HG03159 (cell line): Measurements from ENCODE around the gene FOXP2.
A peak's percentile ranks its signal among the peaks of the same experiment; 100 is the strongest.

ENCODE experiments used
- ATAC-seq: cut with Tn5 transposase; IDR thresholded peaks from one replicate; pipeline ENCODE4 v1.9.1; 2021; ENCODE audit warnings: mild to moderate bottlenecking, moderate library complexity; ENCODE audit not compliant: unreplicated experiment

The FOXP2 gene

DNA sequence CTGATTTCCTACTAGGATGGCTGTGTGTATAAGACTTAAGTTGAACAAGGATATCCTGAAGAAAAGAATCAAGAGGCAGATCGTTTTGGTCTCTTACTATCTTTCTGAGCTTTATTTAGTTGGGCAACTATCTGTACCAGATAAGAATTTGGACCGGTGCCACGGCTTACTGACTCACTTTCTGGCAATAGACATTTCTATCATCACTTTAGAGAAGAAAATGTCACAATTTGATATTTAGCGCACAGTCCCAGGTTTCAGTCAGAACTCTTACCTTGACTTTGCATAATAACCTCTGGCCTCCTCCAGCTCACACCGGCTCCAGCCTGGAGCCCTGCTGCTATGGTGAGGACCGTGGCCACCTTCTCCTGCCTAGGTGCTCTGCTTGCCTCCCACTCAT lies 289.1 kb downstream of the FOXP2 start:
- ATAC-seq: no peak

DNA sequence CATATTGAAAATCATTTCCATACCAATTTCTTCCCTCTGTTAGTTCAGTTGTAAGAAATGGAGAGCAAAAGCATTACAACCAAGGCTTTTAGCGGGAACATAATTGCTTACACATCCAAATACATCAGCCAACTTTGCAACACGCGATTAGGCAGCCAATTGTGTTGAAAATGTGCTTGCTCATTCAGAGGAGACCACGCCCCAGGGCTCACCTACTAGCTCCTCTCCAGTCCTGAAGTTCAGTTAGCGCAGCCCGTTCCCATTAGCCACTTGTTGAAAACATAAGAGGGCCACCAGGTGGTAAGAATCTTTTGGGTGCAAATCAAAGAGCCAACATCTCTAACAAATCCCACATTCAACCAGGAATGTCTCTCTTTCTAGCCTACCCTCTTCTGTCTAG lies 294.0 kb downstream of the FOXP2 start:
- ATAC-seq: no peak

DNA sequence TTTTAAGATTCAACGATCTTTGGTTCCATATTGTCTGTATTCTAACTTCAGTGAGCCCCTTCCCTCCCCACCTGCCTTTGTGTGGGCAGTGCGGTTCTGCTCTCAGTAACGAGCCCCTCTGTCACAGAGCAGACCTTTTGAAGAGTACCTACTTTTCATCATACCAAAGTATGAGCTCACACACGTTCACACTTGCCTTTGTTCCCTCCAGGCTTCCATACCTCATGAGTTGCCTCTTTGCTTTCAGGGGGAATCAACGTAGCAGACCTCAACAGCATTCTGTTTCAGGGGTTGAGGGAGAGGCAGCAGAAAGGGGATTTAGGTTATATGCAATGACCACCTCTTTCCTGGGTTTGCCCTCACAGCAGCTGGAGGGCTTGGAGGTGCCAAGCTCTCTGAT lies 295.9 kb downstream of the FOXP2 start:
- no peak for ATAC-seq

DNA sequence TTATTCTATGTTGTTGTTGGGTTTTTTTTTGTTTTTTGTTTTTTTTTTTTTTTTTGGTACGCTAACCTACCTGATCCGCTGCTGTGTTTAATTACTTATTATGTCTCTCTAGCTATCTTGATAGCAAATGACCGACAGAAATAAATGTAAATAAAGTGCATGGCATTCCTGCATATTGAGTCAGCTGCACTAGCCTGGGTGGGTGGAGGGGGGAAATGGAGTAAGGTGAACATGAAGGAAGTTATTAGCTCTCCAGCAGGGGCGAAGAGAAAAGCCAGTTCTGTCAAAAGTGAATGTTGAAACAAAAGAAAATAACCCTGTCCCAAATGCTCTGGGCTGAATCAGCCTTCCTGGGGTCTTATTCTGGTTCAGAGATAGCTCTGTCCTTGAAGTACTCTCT lies 296.6 kb downstream of the FOXP2 start:
- ATAC-seq: no peak

DNA sequence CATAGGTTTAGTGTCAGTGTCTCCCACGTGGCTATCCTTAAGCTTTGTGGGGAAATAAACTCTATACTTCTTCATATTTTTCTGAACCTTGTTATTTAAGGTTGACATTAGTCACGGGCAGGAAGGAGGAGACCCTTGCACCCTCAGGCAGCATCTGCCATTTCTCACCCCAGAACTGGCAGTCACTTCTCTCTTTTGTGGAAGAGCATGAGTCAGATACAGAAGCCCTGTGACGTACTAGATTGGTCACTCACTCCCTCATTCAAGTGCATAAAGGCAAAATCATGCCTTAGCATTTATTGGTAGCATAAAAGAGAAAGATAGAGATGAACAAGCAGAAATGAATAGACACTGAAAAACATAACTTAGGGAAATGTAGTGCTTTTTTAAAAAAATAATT lies 301.3 kb downstream of the FOXP2 start:
- peak; percentile 47 for ATAC-seq

DNA sequence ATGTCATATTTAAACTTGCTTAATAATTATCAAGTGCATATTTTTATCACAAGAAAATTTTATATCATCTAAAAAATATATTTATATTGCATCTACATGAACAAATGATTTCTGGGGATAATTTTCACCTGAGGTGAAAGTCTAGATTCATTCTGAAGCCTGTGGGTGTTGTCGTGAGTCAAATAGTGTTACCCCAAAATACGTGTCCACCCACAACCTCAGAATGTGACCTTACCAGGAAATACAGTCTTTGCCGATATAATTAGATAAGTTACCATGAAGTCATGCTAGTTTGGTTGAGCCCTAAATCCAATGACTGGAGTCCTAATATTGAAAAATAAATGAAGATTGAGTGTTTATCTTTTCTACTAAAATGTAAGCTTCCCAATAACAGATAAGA lies 304.2 kb downstream of the FOXP2 start:
- no peak for ATAC-seq

DNA sequence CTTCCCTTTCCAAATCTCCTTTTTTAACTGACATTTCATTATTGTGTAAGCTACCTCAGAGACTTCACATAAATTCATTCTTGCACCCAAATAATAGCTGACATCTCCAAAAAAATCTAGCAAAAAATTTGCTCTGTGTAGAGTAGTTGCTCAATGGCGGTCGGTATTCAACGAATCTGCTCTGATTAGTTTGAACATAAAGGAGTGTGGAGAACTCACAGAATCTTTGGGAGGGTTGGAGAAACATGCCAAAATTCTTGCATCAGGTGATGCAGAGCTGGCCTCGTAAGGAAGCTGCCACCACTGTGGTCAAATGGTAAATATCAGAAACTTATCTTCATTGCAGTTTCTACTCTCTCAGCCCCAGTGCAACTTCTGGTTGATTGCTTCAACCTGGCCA lies 306.1 kb downstream of the FOXP2 start:
- no peak for ATAC-seq

DNA sequence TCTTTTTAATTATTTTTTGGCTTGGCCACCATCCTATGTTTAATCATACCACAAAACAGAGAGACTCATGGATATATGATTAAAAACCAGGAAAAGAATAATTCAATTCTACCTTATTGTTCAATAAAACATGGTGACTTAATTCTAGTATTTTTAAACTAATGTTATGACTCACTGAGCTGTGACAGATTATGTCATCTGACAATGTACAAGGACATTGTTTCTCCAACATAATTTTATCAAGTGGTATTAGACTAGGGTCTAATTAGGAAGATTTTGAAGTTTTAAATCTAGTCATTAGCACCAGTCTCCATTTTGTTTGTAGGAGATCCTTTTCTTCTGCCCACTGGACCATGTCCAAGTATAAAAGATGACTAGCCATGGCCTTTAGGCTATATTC lies 307.9 kb downstream of the FOXP2 start:
- ATAC-seq: no peak

DNA sequence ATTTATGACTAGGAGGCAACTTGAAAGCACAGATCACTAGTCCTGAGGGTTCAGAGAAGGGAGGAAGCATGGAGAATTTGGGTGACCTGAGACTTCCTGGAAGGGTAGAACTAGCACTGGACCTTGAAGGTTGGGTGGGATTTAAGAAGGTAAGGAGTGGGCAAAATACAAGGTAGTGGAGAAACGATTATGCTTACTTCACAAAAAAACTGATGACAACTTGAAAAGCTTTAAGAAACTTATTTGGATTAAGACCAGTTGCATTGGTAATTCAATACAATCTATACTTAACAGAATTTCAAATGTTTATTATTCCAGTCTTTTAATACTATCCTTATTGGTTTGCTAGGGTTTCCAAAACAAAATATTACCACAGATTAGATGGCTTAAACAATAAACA lies 308.7 kb downstream of the FOXP2 start:
- ATAC-seq: no peak

DNA sequence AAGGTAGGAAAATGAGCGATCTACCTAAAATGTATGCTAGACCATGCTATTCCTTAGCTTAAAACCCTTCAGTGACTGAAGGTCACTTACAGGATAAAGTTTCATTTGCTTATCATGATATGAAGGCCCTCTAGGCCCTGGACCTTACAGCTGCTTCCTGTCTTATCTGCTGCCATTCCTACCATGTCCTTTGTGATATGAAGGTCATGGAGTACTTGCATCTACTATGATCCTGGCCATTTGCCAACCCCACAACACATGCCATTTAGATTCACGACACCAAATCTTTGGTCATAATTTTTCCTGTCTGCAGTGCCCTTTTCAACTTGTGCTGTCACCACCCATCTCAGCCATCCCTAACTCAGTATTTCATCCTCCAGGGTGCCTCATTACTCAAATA lies 325.5 kb downstream of the FOXP2 start:
- no peak for ATAC-seq

DNA sequence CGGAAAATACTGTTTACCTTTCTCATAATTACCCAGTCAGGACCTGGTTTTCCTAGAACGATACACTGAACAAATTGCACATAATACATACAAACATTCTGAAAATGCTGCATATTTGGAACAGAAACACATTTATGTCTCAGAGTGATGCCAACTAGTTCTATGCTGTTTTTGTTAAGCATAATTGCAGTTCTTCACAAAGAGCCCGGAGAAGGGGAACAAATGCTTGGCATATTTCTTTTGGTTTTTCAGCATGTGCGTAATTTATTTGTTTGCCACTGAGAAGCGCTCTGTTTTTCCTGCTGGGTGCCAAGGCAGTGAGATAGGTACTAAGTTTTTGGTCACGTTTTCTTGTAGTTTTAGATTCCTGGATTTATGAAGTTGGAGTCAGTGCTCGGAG lies 326.3 kb downstream of the FOXP2 start:
- ATAC-seq: no peak

DNA sequence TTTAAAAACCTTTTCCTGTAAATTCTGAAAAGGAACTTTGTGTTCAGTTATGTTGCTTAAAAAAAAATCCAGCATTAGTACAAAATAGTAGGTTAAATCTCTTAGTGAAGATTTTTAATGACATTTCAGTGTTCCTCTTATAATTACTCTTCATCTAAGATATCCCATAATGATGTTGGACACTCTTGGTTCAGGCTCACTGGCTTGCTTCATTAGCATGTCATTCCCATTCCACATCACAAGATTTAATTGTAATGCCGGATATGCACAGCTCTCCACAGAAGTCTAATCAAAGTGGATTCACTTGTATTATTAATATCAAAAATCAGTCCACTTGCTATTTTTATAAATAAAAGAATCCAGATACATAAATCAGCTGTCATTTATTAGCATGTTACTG lies 327.3 kb downstream of the FOXP2 start:
- no peak for ATAC-seq
